Muscle of back (tissue), 11 donors: ENCODE measurements around the gene CCDC86. TPM values are rescaled to one million over a fixed set of nuclear protein-coding genes. Genes with fewer than 3 reads are reported as not detected.

ENCODE experiments used
- DNase-seq, 3 donors: peaks; one replicate each; pipeline versions ENCODE4 v3.0.0 to v3.0.0-alpha.2; 2013
- polyA plus RNA-seq, 10 donors: library from polyadenylated mRNA; unstranded; fragments of 120-200 nt; gene quantifications; one replicate each; pipeline ENCODE4 v1.2.1, GENCODE V29; 2013; ENCODE audit not compliant: insufficient read length in 10 of 10

Gene CCDC86
- polyA plus RNA-seq, 10 donors = 14.0 to 22.8 (median 18.4) TPM

DNA sequence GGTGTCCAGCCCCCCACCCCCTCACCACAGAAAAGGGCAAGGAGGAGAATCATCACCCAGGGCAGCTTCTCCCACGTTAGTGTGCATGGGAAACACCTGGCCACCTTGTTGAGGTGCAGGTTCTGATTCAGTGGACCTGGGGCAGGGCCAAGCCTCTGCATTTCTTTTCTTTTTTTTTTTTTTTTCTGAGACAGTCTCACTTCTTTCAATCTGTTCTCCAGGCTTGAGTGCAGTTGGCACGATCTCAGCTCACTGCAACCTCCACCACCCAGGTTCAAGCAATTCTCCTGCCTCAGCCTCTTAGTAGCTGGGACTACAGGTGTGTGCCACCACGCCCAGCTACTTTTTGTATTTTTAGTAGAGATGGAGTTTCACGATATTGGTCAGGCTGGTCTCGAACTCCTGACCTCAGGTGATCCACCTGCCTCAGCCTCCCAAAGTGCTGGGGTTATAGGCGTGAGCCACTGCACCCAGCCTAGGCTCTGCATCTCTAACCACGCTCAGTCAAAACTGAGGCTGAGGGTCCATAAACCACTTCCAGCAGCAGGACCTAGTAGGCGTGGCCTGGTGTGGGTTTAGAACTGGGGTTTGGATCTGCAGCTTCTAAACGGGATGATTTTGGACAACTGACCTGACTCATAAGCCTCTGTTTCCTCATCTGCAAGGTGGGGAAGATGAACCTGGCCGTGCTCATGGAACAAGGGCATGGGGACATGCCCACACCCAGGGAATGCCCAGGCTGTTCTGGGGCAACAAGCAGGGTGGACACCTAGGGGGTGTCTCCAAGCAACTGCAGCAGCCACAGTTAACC, 26.2 kb downstream of the CCDC86 start:
- no peak for DNase-seq

DNA sequence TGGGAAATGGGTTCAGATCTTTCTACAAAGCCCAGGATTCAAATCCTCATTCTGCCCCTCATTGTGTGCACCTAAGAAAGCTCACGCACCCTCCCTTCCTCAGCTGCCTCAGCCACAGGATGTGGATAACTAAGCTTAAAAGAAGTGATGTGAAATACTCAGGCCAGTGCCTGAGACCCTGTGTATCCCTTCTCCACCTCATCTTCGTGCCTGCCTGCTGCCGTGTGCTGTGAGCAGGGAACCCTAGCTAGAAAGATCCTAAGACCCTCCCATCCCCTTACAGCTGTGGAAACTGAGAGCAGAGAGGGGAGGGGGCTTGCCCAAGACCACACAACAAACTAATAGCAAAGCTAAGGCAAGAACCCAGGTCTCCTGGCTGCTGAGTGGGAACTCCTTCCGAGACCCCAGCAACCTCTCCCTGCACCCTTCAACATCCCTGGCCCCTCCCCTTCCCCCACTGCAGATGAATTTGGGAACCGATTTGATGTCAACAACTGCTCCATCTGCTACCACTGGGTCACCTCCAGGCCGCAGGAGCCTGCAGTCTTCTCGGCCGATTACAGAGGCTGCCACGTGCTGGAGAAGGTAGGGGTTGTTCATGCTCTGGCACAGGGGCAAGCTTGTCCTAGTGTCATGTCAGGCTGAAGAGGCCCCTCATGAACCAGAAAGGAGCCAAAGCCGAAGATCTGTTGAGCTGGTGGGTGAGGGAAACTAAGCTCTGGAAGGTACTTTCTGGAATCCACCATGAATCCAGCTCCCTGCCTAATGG, 27.0 kb downstream of the CCDC86 start:
- no peak for DNase-seq

- no peak for DNase-seq
Measured at GRCh38 chr11:60869451-60869825, 27.5 kb downstream of the CCDC86 start.

DNA sequence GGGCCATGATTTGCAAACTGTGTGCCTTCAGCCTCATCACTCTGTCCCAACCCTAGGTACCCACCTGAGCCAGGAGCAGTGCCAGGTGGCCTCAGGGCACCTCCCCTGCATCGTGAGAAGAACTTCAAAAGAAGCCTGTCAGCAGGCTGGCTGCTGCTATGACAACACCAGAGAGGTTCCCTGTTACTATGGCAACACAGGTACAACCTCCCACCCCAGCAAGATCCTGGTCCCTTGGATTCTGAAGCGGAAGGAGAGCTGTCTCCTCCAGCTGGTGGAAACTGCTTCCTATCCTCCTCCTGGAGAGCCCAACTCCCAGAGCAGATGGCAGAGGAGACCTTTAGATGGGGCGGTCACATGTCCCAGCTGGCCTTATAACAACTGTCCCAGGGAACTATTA, 28.4 kb downstream of the CCDC86 start:
- no peak for DNase-seq

DNA sequence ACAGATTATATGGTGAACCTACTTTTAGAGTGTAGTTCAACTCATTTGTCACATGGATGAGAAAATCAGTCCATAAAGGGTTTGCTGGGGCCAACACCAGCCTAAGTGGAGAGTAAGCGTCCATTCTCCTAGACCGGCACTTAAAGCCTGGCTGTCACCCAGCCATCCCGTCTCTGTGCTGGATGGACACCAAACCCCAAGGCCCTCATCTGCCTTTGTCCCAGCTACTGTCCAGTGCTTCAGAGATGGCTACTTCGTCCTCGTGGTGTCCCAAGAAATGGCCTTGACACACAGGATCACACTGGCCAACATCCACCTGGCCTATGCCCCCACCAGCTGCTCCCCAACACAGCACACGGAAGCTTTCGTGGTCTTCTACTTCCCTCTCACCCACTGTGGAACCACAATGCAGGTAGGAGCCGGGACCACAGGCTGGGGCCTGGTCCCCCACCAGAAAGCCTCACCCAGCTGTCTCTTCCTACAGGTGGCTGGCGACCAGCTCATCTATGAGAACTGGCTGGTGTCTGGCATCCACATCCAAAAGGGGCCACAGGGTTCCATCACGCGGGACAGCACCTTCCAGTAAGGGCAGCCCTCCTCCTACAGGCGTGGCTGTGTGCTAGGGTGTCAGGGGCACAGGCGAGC, 28.9 kb downstream of the CCDC86 start:
- DNase-seq = no peak

- DNase-seq = no peak
Measured at GRCh38 chr11:60871378-60872061, 29.6 kb downstream of the CCDC86 start.

DNA sequence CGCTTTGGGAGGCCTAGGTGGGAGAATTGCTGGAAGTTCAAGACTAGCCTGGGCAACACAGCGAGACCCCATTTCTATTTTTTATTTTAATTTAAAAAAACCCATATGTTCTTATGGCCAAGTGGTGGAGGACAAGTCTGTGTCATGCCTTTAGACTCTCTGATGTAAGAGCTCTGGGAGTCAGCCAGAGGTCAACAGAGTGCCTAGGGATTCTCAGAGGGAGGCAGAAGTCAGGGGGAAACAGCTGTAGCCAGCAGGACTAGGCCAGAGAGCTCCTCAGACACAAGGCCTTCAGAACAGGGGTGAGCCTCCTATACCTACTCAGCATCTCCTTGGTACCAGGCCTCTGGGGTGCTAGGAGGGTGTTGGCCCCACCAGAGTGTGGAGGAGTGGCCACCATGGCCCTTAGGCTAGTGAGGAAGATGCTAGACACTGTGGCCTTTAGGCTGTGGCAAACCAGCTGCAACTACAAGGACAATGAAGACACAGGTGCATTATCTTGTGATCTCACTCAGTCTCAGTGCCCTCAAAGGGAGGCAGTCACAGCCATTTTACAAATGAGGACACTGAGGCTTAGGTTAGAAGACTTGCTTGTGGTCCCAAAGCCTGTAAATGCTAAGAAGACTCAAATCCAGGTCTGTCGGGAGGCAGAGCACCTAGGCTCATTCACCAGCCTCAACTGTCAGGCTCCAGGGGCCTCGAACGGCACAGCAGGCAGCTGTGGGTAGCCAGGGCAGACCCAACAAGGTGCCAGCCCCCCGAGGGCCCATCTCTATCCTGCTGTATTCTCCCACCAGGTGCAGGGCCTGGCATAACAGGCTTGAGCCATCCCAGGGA, 30.4 kb downstream of the CCDC86 start:
- peak; percentile 58 to 83 (median 70) for DNase-seq

- DNase-seq = peak in 1 of 3 donors; percentile 42
Measured at GRCh38 chr11:60872961-60873524, 31.1 kb downstream of the CCDC86 start.

- DNase-seq = no peak
Measured at GRCh38 chr11:60873533-60873932, 31.6 kb downstream of the CCDC86 start.

- DNase-seq = no peak
Measured at GRCh38 chr11:60874421-60875365, 32.8 kb downstream of the CCDC86 start.

DNA sequence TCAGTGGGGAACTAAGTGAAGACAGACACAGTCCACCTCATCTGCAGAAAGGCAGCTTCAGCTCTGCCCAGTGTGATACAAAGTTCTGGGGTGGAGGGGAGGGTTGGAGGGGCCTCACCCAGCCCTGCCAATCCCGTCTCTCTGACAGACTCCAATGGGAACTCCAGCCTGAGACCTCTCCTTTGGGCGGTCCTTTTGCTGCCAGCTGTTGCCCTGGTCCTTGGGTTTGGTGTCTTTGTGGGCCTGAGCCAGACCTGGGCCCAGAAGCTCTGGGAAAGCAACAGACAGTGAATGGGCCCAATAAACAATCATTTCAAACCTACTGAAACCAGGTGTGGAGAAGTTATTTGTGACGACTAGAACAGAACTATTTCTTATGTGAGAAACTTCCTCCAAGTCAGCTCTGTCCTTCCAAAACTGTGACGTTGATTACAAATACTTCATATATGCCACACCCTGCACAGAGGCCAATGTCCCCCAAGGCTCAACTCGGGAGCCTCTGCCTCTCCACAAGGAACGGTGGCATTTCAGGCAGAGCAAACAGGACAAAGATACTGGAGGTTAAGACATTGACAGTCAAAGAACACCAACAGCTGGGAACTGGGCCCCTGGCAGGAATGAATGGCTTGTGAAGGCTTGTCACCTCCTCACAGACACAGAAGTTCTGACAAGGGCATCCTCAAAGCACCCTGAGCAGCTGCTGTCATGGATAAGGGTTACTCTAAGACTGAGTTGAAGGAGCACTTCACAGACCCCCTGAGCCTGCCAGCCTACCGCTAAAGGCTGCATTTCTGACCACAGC, 33.7 kb downstream of the CCDC86 start:
- no peak for DNase-seq

DNA sequence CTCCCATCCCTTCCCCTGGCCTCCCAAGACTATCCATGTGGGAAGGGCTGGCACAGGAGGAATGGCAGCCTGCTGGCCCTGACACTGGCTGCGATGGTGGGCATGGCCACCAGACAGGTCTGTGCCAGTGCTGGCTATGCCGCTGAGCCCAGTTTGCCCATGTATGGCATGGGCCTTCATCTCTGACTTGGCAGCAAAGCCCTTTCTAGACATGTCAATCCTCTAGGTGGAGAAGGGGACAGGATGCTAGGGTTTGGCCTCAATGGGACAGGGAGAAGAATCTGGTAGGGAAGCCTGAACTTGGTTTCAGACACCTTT, 34.2 kb downstream of the CCDC86 start:
- DNase-seq = no peak

GRCh38 chr11:60878245-60879101, 36.6 kb downstream of the CCDC86 start:
- DNase-seq = peak; percentile 62 to 82 (median 65)

DNA sequence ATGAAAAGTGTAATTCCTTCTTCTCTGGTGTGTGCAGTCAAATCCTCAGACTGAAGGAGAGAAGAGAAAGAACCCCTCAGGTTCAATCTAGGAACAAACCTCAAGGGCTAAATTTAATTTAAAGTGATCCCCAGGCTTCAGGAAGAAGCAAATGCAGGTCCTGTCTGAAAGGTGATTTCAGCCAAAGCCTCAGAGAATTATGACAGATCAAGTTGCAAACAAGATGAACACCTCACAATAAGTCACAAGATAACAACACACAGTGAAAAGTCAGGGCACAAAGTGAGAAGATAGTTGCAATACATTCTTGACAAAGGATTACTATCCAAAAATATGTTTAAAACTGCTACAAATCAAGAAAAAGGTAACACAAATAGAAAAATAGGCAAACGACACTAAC, 37.2 kb downstream of the CCDC86 start:
- no peak for DNase-seq

DNA sequence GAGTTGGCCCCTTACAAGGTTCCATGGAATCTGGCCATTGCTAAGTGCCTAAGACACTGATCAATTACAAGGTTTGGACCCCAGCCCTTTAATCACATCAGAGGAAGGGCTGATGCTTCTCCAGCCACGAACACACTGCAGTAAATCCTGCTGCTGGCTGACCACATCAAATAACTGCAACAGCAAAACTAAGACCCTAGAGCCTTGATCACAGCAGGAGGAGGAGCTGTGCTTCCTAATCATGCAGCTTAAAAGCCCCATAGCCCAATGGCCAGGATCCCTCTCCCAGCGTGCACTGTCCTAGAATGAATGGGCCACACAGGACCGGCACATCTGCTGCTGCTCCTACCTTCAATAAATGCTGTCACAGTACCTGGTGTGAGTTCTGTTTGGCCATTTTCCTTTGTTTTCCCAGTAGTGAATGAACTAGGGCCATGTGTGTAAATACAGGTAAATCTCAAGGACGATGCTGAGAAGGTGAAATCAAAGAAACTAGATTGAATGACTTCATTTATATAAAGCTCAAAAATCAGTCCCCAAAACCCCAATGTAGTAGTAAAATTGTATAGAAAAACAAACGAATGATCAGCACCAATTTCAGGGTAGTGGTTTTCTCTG, 38.2 kb downstream of the CCDC86 start:
- DNase-seq = no peak

DNA sequence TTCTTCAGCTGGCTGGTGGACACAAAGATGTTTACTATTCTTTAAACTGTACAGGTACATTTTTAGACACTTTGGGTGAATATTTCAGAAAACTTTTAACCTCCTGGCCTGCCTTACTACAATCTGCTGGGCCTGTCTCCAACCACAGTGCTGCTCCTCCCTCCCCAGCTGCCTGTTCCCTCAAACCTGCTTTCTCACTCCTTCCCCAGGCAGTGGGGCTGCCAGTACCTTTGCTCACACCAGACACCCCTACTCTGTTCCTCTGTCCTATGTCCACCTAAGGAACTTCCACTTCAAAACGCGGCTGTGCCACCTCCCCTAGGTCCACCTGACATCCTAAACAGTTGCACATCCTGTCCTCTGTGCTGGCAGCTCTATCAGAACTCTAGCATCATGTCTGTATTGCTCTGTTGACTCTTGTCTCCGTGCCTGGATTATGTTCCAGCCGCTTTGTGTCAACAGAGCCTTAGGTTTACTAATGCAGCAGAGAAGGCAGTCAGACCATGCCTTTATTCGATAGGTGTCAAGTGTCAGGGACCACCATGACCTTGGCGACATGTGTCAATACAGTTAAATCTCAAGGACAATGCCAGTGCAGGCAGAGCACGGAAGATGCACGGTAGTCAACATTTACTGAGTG, 38.9 kb downstream of the CCDC86 start:
- peak in 1 of 3 donors; percentile 57 for DNase-seq

- peak in 1 of 3 donors; percentile 65 for DNase-seq
Measured at GRCh38 chr11:60887556-60887955, 45.6 kb downstream of the CCDC86 start.
